Measurements from ENCODE around the gene RNF222. TPM values are rescaled to one million over a fixed set of nuclear protein-coding genes. Genes with fewer than 3 reads are reported as not detected.

Gene RNF222
- total RNA-seq (not detected), polyA plus RNA-seq (ENCODE audit: insufficient read length in 6 of 6) (under 1 TPM in 5 of 6 donors, not detected in 1; 0.08 to 0.15 (median 0.13) TPM)
- long read RNA-seq, donor 1 = 0 reads
- long read RNA-seq, donor 2, partial matches to known transcripts = 17 of 23 reads
- long read RNA-seq, donor 2, other reads (novel, unspliced or antisense) = 6 of 23 reads
- long read RNA-seq, donor 3 = 0 reads
- long read RNA-seq, donor 4 = 0 reads
- long read RNA-seq, donor 5 = 0 reads
- long read RNA-seq, donor 6 = 0 reads
- long read RNA-seq, donor 7 = 0 reads
- long read RNA-seq, donor 8, partial matches to known transcripts = 0 of 1 reads
- long read RNA-seq, donor 8, other reads (novel, unspliced or antisense) = 0 of 1 reads
- long read RNA-seq, donor 9 = 0 reads
- long read RNA-seq, donor 10 = 0 reads
- long read RNA-seq, donor 11 = 0 reads
- long read RNA-seq, donor 12 = 0 reads

DNA sequence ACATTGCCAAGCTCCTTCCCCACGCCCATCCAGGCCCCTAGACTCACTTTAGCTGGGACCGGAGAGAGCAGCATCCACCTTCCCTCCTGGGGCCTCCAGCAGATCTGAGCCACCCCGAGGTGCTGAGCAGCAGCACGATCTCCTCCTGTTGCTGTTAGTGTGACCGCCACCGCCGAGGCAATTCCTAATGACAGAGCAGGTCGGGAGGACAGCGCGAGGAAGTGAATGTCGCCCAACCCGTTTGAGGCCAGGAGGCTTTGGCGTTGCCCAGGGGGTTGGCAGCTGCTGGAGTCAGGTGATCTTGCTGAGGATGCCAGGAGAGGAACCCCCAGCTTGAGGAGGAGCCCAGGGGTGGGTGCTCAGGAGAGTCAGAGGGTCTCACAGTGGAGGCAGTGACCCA, at the start of gene RNF222:
TSS of gene RNF222 (minus strand) at position 192 of the 400 bp plus-strand sequence. CDS start 4,366 bp downstream, outside the sequence.
- ATAC-seq = no peak
- TF ChIP-seq, protein P1, sequence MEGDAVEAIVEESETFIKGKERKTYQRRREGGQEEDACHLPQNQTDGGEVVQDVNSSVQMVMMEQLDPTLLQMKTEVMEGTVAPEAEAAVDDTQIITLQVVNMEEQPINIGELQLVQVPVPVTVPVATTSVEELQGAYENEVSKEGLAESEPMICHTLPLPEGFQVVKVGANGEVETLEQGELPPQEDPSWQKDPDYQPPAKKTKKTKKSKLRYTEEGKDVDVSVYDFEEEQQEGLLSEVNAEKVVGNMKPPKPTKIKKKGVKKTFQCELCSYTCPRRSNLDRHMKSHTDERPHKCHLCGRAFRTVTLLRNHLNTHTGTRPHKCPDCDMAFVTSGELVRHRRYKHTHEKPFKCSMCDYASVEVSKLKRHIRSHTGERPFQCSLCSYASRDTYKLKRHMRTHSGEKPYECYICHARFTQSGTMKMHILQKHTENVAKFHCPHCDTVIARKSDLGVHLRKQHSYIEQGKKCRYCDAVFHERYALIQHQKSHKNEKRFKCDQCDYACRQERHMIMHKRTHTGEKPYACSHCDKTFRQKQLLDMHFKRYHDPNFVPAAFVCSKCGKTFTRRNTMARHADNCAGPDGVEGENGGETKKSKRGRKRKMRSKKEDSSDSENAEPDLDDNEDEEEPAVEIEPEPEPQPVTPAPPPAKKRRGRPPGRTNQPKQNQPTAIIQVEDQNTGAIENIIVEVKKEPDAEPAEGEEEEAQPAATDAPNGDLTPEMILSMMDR (IDR thresholded peaks at IDR 0.05) = no peak
- Histone ChIP-seq H3K27me3 (peaks cover 0 to 78% of the 10 kb centered on the region in 2 donors), H3K4me1 (peaks cover 0 to 11% of the 10 kb centered on the region in 2 donors), H3K4me3 (no peak within 1 kb of the TSS), H3K27ac (no peak within 1 kb of the TSS), H3K36me3 (no peaks in the 10 kb centered on the region), H3K9me3 (no peaks in the 10 kb centered on the region)
- intact Hi-C loops (cut with DNase I) = no loop called here
- peak in 1 of 4 donors; percentile 30 for DNase-seq

DNA sequence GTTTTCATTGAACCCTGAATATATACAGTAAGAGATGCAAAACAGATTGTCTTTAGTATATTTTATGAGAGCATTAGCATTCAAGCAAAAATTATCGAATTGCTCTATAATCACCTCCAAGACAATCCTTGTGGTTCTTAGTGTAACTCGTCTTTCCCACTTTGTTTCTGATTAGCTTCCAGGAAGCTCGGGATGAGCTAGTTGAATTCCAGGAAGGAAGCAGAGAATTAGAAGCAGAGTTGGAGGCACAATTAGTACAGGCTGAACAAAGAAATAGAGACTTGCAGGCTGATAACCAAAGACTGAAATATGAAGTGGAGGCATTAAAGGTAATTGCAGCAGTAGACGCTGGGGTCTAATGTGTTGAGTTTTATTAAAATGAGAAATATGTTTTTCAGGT, 47.9 kb upstream of the RNF222 start:
- Histone ChIP-seq H3K4me1 (peaks cover 0 to 59% of the 10 kb centered on the region in 2 donors), H3K36me3 (peaks cover 0 to 66% of the 10 kb centered on the region in 2 donors), H3K9me3 (no peaks in the 10 kb centered on the region), H3K4me3 (no peak overlapping the region), H3K27me3 (no peaks in the 10 kb centered on the region), H3K27ac (peak overlapping the region; percentile 20 to 58)
- intact Hi-C loops (cut with DNase I) = no loop called here
- DNase-seq (no peak), ATAC-seq (no peak)
- TF ChIP-seq, protein P1 (IDR thresholded peaks at IDR 0.05) = no peak

DNA sequence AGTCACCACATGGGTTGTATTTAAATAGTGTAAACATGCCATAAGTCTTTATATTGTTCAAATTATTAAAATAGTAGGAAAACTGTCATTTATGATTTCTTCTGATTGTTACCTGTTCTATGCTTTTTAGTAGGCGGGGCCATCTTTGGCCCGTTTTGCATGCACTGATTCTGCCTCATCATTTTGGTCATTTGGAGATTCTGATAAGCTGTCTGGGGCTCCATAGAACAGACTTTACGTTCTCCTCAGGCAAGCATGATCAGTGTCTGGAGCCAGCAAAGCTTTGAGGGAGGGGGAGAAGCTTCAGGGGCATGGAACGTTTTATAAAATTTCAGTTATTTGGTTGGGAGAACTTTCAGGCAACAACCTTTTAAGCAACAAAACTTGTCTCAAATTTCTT, 46.9 kb upstream of the RNF222 start:
- intact Hi-C loops (cut with DNase I) = no loop called here
- Histone ChIP-seq H3K4me1 (peaks cover 0 to 63% of the 10 kb centered on the region in 2 donors), H3K36me3 (peaks cover 0 to 64% of the 10 kb centered on the region in 2 donors), H3K9me3 (no peaks in the 10 kb centered on the region), H3K27me3 (no peaks in the 10 kb centered on the region), H3K4me3 (no peak overlapping the region), H3K27ac (peak overlapping the region in 1 of 2 donors; percentile 58)
- TF ChIP-seq, protein P1 (IDR thresholded peaks at IDR 0.05) = no peak
- ATAC-seq (no peak), DNase-seq (no peak)

DNA sequence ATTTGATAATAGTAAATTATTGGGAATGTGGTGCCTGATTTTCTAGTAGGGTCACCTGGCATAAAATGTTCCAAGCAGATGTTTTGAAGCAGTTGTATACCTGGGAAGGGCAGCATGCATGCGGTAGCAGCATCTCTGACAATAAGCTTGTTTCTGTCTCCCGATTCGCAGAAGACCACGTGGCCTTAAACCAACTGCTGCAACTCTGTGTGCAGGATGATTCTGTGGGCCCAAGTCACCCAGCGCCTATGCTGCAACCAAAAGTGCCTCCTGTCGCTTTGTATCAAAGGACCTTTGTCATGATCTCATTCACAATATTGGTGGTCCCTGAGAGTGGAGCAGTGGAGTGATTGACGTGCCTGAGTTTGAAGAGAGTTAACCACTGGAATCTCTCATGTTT, 46.1 kb upstream of the RNF222 start:
- TF ChIP-seq, protein P1 (IDR thresholded peaks at IDR 0.05) = no peak
- Histone ChIP-seq H3K27ac (peak overlapping the region in 1 of 2 donors; percentile 33), H3K9me3 (no peaks in the 10 kb centered on the region), H3K4me3 (no peak overlapping the region), H3K4me1 (peaks cover 0 to 65% of the 10 kb centered on the region in 2 donors), H3K36me3 (peaks cover 0 to 64% of the 10 kb centered on the region in 2 donors), H3K27me3 (no peaks in the 10 kb centered on the region)
- intact Hi-C loops (cut with DNase I) = no loop called here
- ATAC-seq (no peak), DNase-seq (no peak)

- H3K9me3 ChIP-seq = no peaks in the 10 kb centered on the region
- ATAC-seq = no peak
- TF ChIP-seq, protein P1 (IDR thresholded peaks at IDR 0.05) = no peak
- no peak overlapping the region for H3K27ac ChIP-seq
- H3K4me1 ChIP-seq = peaks cover 2 to 71% of the 10 kb centered on the region in 2 donors
- peaks cover 0 to 58% of the 10 kb centered on the region in 2 donors for H3K36me3 ChIP-seq
- H3K27me3 ChIP-seq = no peaks in the 10 kb centered on the region
- DNase-seq = no peak
- H3K4me3 ChIP-seq = no peak overlapping the region
- intact Hi-C loops (cut with DNase I) = no loop called here
Observed at GRCh38 chr17:8442310-8442709, 44.7 kb upstream of the RNF222 start.
